ENCODE data around the gene COLGALT1. TPM values are rescaled to one million over a fixed set of nuclear protein-coding genes. Genes with fewer than 3 reads are reported as not detected.

The COLGALT1 gene
- total and polyA plus RNA-seq, 2 of the 8 experiments (the other 6 are each of a cell fraction or from before 2014, with no cell fraction given), result 44.7 to 58.1 TPM

GRCh38 chr19:17548145-17548544, 7.3 kb upstream of the COLGALT1 start:
- no peak overlapping the region for H2BK20ac ChIP-seq (ENCODE audit: low read length)
- peak overlapping the region; percentile 59 for H3K4ac ChIP-seq (replicated peaks; ENCODE audit: insufficient read length, low read depth, low read length)
- DNase-seq (ENCODE audit: low read depth in 1 of 2, low spot score in 2 of 2) (no peak), FAIRE-seq (no peak)
- H2BK5ac ChIP-seq (ENCODE audit: low read depth, low read length), result no peak overlapping the region
- ChIA-PET CTCF (ENCODE audit: partially characterized antibody) (interaction anchor here (1.1 to 3.2 kb wide), 4 partner anchors 9 to 218 kb away, joined by 3 to 12 read pairs (median 4); partner anchors contain the start of gene UNC13A), POLR2A (ENCODE audit: partially characterized antibody) (interaction anchor here (0.6 kb wide), 1 partner anchor 7 kb away, joined by 8 read pairs; no protein-coding TSS in a partner anchor)
- H3K14ac ChIP-seq (ENCODE audit: insufficient read length), result no peak overlapping the region
- no peaks in the 10 kb centered on the region for H3K79me2 ChIP-seq (ENCODE audit: control insufficient read depth in 1 of 2, insufficient read depth in 2 of 2, low read length in 2 of 2)
- no peak overlapping the region for H4K91ac ChIP-seq (replicated peaks; ENCODE audit: insufficient read length, low read length)
- H4K8ac ChIP-seq (ENCODE audit: extremely low read depth, insufficient read depth, low read length), result no peak overlapping the region
- no peaks in the 10 kb centered on the region for H3K79me1 ChIP-seq (ENCODE audit: low read depth, low read length)
- H2AK5ac ChIP-seq (ENCODE audit: low read depth, low read length), result no peak overlapping the region
- no peaks in the 10 kb centered on the region for H3K36me3 ChIP-seq (ENCODE audit: control insufficient read depth in 2 of 4, insufficient read depth in 4 of 4, low read length in 3 of 4)
- no peak overlapping the region for H3K18ac ChIP-seq (ENCODE audit: extremely low read depth, low read length)
- H2AFZ ChIP-seq (ENCODE audit: low read length), result no peak overlapping the region
- H3K4me2 ChIP-seq (ENCODE audit: insufficient read depth in 1 of 2, low read depth in 2 of 2, low read length in 2 of 2), result no peak overlapping the region
- 88% methylated on average over 6 of the region's 6 CpGs; no CpG with 5 or more reads in 1 of the 2 experiments for WGBS, 2 experiments (ENCODE audit: extremely low coverage in 1 of 2, insufficient coverage in 1 of 2, insufficient read length in 1 of 2, insufficient replicate concordance in 2 of 2, low coverage in 1 of 2, low lambda C conversion rate in 2 of 2, missing lambda C conversion rate in 1 of 2)
- H3K23ac ChIP-seq (ENCODE audit: insufficient read length), result no peak overlapping the region
- no peak overlapping the region for H3K9ac ChIP-seq (replicated peaks in 1 of 4; ENCODE audit: extremely low read depth in 1 of 4, low read depth in 3 of 4, low read length in 3 of 4)
- H3K4me1 ChIP-seq (replicated peaks in 1 of 4; ENCODE audit: control insufficient read depth in 3 of 4, insufficient read depth in 4 of 4, low read length in 3 of 4), result no peaks in the 10 kb centered on the region
- H3K27me3 ChIP-seq (replicated peaks in 1 of 4; ENCODE audit: control insufficient read depth in 3 of 4, extremely low read depth in 1 of 4, insufficient read depth in 3 of 4, low read length in 3 of 4), result no peaks in the 10 kb centered on the region
- no peak overlapping the region for H4K5ac ChIP-seq (ENCODE audit: insufficient read length, low read depth, low read length)
- no peak overlapping the region for H3K27ac ChIP-seq (ENCODE audit: low read depth, low read length)
- no peaks in the 10 kb centered on the region for H3K9me3 ChIP-seq (ENCODE audit: insufficient read depth in 2 of 2, low read depth in 1 of 2, low read length in 1 of 2)
- no peak overlapping the region for H2BK12ac ChIP-seq (ENCODE audit: low read depth, low read length)
- H2BK15ac ChIP-seq (ENCODE audit: low read length), result no peak overlapping the region; the same call in 1 of the 2 replicates
- no peak overlapping the region for H3K56ac ChIP-seq (replicated peaks; ENCODE audit: insufficient read length, low read depth, low read length)
- H4K20me1 ChIP-seq (replicated peaks in 1 of 2; ENCODE audit: control insufficient read depth in 1 of 2, insufficient read depth in 2 of 2, low read length in 2 of 2), result peaks cover 0 to 2% of the 10 kb centered on the region in 2 experiments
- H3K4me3 ChIP-seq (ENCODE audit: extremely low read depth in 1 of 4, insufficient read depth in 2 of 4, low read depth in 3 of 4, low read length in 4 of 4), result no peak overlapping the region
- no peak overlapping the region for H2BK120ac ChIP-seq (replicated peaks; ENCODE audit: low read depth, low read length)
- H3K23me2 ChIP-seq (ENCODE audit: low read depth, low read length), result no peaks in the 10 kb centered on the region
- TF ChIP-seq RFX5 (IDR thresholded peaks at IDR 0.05; ENCODE audit: borderline replicate concordance, low read depth, low read length) (no peak), SIN3A (conservative IDR thresholded peaks at IDR 0.05 in 1 of 2, IDR thresholded peaks at IDR 0.05 in 1 of 2; ENCODE audit: low read depth in 1 of 2, low read length in 2 of 2) (no peak), POU5F1 (IDR thresholded peaks at IDR 0.05; ENCODE audit: low read depth, low read length) (no peak), CBX5 (IDR thresholded peaks at IDR 0.05; ENCODE audit: low read depth, low read length) (no peak), PHF8 (conservative IDR thresholded peaks at IDR 0.05; ENCODE audit: low read depth, low read length) (no peak), EZH2 (IDR thresholded peaks at IDR 0.05; ENCODE audit: low read depth, low read length, severe bottlenecking) (no peak), SRF (IDR thresholded peaks at IDR 0.05; ENCODE audit: low read depth, low read length) (no peak), SUZ12 (IDR thresholded peaks at IDR 0.05; ENCODE audit: low read length) (no peak), TAF1 (IDR thresholded peaks at IDR 0.05; ENCODE audit: low read depth, low read length) (no peak), CREB1 (IDR thresholded peaks at IDR 0.05) (no peak), ZNF274 (IDR thresholded peaks at IDR 0.05; ENCODE audit: borderline replicate concordance, extremely low read depth, low read length) (no peak), RAD21 (IDR thresholded peaks at IDR 0.05 in 1 of 2, conservative IDR thresholded peaks at IDR 0.05 in 1 of 2; ENCODE audit: low read depth in 2 of 2, low read length in 2 of 2) (no peak), JUN (IDR thresholded peaks at IDR 0.05; ENCODE audit: low read depth, low read length) (no peak), TEAD4 (IDR thresholded peaks at IDR 0.05; ENCODE audit: low read depth, low read length) (no peak)
